H54 (cell line): Measurements from ENCODE around the gene TTBK1.

ENCODE experiments used
- DNase-seq: peaks from one replicate; pipeline ENCODE4 v3.0.0; 2011; ENCODE audit warnings: low spot score, mixed read lengths; ENCODE audit not compliant: insufficient read length
- FAIRE-seq: peaks from 3 replicates; lab custom pipeline; 2011; peaks lifted over from hg19 to GRCh38; lab: Jason Lieb, UNC
- POLR2A ChIP-seq: IDR thresholded peaks from 2 replicates; pipeline ENCODE4 v1.6.1; 2011; ENCODE audit warnings: low read depth, mild to moderate bottlenecking, low read length

Gene TTBK1

GRCh38 chr6:43264599-43265145 lies 21.4 kb downstream of the TTBK1 start:
- no peak for TF ChIP-seq POLR2A
- DNase-seq, result no peak
- no peak for FAIRE-seq

GRCh38 chr6:43265564-43265963 lies 22.3 kb downstream of the TTBK1 start:
- TF ChIP-seq POLR2A, result no peak
- FAIRE-seq (no peak), DNase-seq (no peak)

GRCh38 chr6:43267619-43268354 lies 24.5 kb downstream of the TTBK1 start:
- DNase-seq, result no peak
- no peak for TF ChIP-seq POLR2A
- no peak for FAIRE-seq

GRCh38 chr6:43268355-43268700 lies 25.0 kb downstream of the TTBK1 start:
- TF ChIP-seq POLR2A, result no peak
- DNase-seq (no peak), FAIRE-seq (no peak)

- DNase-seq (no peak), FAIRE-seq (no peak)
- TF ChIP-seq POLR2A, result no peak
Observed at GRCh38 chr6:43268782-43269272, 25.5 kb downstream of the TTBK1 start.

- FAIRE-seq, result no peak
- no peak for TF ChIP-seq POLR2A
- DNase-seq, result no peak
Observed at GRCh38 chr6:43269273-43270007, 26.2 kb downstream of the TTBK1 start.

- DNase-seq (no peak), FAIRE-seq (no peak)
- TF ChIP-seq POLR2A, result no peak
Observed at GRCh38 chr6:43271103-43271815, 28.0 kb downstream of the TTBK1 start.

- FAIRE-seq, result no peak
- no peak for TF ChIP-seq POLR2A
Observed at GRCh38 chr6:43271944-43272343, 28.7 kb downstream of the TTBK1 start.

GRCh38 chr6:43273707-43274106 lies 30.4 kb downstream of the TTBK1 start:
- DNase-seq (no peak), FAIRE-seq (no peak)
- TF ChIP-seq POLR2A, result no peak

More at GRCh38 chr6:43271944-43272343, 28.7 kb downstream of the TTBK1 start:
- no peak for DNase-seq

GRCh38 chr6:43274127-43274915 lies 31.0 kb downstream of the TTBK1 start:
- no peak for TF ChIP-seq POLR2A
- no peak for DNase-seq
- FAIRE-seq, result no peak

GRCh38 chr6:43274916-43275597 lies 31.8 kb downstream of the TTBK1 start:
- DNase-seq (no peak), FAIRE-seq (no peak)
- no peak for TF ChIP-seq POLR2A

- FAIRE-seq (no peak), DNase-seq (no peak)
- no peak for TF ChIP-seq POLR2A
Observed at GRCh38 chr6:43275801-43276576, 32.7 kb downstream of the TTBK1 start.
